ENCODE data around the gene RAC2. TPM values are rescaled to one million over a fixed set of nuclear protein-coding genes. Genes with fewer than 3 reads are reported as not detected.

The RAC2 gene
- total RNA-seq, 1 experiment from 2014 or later = 90.5 TPM

DNA sequence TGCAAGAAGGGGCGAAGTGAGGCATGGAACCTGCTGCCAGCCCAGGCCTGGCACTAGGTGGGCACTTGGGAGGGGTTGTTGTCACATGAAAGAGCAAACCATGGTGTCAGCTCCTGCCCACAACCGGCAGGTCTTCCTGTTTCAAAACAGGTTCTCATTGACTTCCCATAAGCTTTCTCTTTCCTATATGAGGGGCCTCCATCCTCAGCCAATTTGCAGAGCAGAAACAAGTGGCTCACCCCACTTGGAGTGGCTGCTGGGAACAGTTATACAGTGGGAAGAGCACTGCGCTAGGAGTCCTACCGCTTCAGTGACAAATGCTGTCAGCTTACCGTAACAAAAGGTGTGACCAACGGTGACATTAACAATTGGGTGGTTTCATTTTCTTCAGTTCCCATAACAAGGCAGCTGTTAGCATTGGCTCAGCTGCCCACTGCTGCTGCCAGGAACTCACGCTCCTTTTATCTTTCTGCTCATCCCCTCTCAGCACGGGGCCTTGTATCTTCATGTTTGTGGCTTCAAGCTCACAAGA, 21.6 kb downstream of the RAC2 start:
- no peak overlapping the region for H2AFZ ChIP-seq
- no TSS peak for BruUV-seq (replicated peaks)
- ChIA-PET CTCF (interaction anchor here (0.6 kb wide), 1 partner anchor 95 kb away, joined by 6 read pairs; no protein-coding TSS in a partner anchor), POLR2A (ENCODE audit: unreplicated experiment) (no interaction called here)
- TF ChIP-seq, protein P1, sequence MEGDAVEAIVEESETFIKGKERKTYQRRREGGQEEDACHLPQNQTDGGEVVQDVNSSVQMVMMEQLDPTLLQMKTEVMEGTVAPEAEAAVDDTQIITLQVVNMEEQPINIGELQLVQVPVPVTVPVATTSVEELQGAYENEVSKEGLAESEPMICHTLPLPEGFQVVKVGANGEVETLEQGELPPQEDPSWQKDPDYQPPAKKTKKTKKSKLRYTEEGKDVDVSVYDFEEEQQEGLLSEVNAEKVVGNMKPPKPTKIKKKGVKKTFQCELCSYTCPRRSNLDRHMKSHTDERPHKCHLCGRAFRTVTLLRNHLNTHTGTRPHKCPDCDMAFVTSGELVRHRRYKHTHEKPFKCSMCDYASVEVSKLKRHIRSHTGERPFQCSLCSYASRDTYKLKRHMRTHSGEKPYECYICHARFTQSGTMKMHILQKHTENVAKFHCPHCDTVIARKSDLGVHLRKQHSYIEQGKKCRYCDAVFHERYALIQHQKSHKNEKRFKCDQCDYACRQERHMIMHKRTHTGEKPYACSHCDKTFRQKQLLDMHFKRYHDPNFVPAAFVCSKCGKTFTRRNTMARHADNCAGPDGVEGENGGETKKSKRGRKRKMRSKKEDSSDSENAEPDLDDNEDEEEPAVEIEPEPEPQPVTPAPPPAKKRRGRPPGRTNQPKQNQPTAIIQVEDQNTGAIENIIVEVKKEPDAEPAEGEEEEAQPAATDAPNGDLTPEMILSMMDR (conservative IDR thresholded peaks at IDR 0.05) = no peak
- TF ChIP-seq EZH2 (IDR thresholded peaks at IDR 0.05; ENCODE audit: low read depth) = no peak
- H4K20me1 ChIP-seq (ENCODE audit: insufficient read depth) = no peaks in the 10 kb centered on the region
- H3K27ac ChIP-seq = no peak overlapping the region
- H3F3A ChIP-seq (ENCODE audit: insufficient read depth, low read depth) = peaks cover 11% of the 10 kb centered on the region; the same call in 1 of the 2 replicates
- H3K36me3 ChIP-seq (ENCODE audit: low read depth) = no peaks in the 10 kb centered on the region
- intact Hi-C loops (cut with micrococcal nuclease; ENCODE audit: unreplicated experiment) = no loop called here
- no peaks in the 10 kb centered on the region for H3K9me2 ChIP-seq (ENCODE audit: insufficient read depth)
- H3K79me2 ChIP-seq (ENCODE audit: low read depth) = no peaks in the 10 kb centered on the region
- no peak overlapping the region for H3K4me2 ChIP-seq
- no peak overlapping the region for H3K4me3 ChIP-seq
- no peak for DNase-seq
- H3K9me3 ChIP-seq (ENCODE audit: insufficient read depth, low read depth) = no peaks in the 10 kb centered on the region; the same call in 1 of the 2 replicates
- no peaks in the 10 kb centered on the region for H3K27me3 ChIP-seq (ENCODE audit: insufficient read depth, low read depth)
- no peaks in the 10 kb centered on the region for H3K4me1 ChIP-seq (replicated peaks; ENCODE audit: insufficient read depth)

DNA sequence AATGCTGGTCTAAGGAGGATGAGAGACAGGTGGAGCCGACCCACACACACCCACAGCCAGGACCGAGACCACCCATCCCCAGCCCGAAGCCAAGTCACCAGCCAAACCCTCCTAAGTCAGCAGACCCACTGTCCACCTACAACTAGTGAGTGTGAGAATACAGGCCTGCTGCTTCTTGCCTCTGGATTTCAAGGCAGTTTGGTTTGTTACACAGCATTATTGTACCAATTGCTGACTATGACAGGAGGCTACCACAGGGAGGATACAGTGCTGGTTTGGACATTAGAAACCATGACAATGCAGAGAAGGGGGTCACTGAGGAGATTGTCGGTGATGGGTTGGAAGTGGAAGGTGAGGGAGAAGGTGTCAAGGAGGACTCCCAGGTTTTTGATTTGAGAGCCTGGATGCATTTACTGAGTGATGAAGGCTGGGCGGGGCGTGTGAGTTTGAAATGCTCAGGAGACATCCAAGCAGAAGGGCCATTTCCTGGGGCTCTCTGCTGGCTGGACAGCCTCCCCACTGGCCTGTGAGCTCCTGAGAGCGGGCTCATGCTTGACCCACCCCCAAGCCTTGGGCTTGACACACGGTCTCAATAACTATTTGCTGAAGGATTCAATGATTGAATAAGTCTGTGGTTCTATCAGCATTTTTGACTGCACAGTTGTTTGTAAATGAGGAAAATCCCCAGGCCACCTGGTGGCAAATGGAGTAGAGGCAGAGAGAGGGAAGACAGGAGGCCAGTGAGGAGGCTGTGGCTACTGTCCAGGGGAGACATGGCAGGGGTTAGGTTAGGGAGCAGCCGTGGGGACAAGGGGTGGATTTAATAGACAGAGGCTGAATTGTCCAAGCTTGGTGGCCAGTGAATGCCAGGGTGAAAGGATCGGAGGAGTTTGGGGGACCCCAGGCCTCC, 22.4 kb downstream of the RAC2 start:
- CTCF ChIA-PET = no interaction called here
- Histone ChIP-seq H4K20me1 (ENCODE audit: insufficient read depth) (no peaks in the 10 kb centered on the region), H3K27me3 (ENCODE audit: insufficient read depth, low read depth) (no peaks in the 10 kb centered on the region), H3K4me3 (no peak overlapping the region), H3K4me1 (replicated peaks; ENCODE audit: insufficient read depth) (no peaks in the 10 kb centered on the region), H3K27ac (no peak overlapping the region), H3F3A (ENCODE audit: insufficient read depth, low read depth) (peaks cover 11% of the 10 kb centered on the region; the same call in 1 of the 2 replicates), H3K36me3 (ENCODE audit: low read depth) (no peaks in the 10 kb centered on the region), H3K9me3 (ENCODE audit: insufficient read depth, low read depth) (no peaks in the 10 kb centered on the region; the same call in 1 of the 2 replicates), H3K4me2 (no peak overlapping the region), H3K9me2 (ENCODE audit: insufficient read depth) (no peaks in the 10 kb centered on the region), H3K79me2 (ENCODE audit: low read depth) (no peaks in the 10 kb centered on the region), H2AFZ (no peak overlapping the region)
- TF ChIP-seq, protein P1 (conservative IDR thresholded peaks at IDR 0.05) = no peak; the same call in 1 of the 2 replicates
- TF ChIP-seq EZH2 (IDR thresholded peaks at IDR 0.05; ENCODE audit: low read depth) = no peak
- BruUV-seq (replicated peaks) = no TSS peak
- POLR2A ChIA-PET (ENCODE audit: unreplicated experiment) = no interaction called here
- intact Hi-C loops (cut with micrococcal nuclease; ENCODE audit: unreplicated experiment) = no loop called here
- DNase-seq = no peak

DNA sequence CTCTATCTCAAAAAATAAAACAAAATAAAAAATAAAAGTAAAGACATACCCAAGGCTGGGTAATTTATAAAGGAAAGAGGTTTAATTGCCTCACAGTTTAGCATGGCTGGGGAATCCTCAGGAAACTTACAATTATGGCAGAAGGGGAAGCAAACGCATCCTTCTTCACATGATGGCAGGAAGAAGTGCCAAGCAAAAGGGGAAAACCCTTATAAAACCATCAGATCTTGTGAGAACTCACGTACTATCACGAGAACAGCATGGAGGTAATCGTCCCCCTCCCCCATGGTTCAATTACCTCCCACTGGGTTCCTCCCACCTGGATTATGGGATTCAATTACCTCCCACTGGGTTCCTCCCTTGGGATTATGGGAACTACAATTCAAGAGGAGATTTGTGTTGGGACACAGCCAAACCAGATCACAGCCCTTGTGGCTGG, 23.5 kb downstream of the RAC2 start:
- intact Hi-C loops (cut with micrococcal nuclease; ENCODE audit: unreplicated experiment) = no loop called here
- Histone ChIP-seq H3K4me3 (no peak overlapping the region), H3K36me3 (ENCODE audit: low read depth) (no peaks in the 10 kb centered on the region), H4K20me1 (ENCODE audit: insufficient read depth) (no peaks in the 10 kb centered on the region), H3K27me3 (ENCODE audit: insufficient read depth, low read depth) (no peaks in the 10 kb centered on the region), H3K4me1 (replicated peaks; ENCODE audit: insufficient read depth) (no peaks in the 10 kb centered on the region), H3K79me2 (ENCODE audit: low read depth) (no peaks in the 10 kb centered on the region), H3K9me2 (ENCODE audit: insufficient read depth) (no peaks in the 10 kb centered on the region), H2AFZ (no peak overlapping the region), H3K4me2 (no peak overlapping the region), H3K27ac (no peak overlapping the region), H3F3A (ENCODE audit: insufficient read depth, low read depth) (peaks cover 1% of the 10 kb centered on the region; the same call in 1 of the 2 replicates), H3K9me3 (ENCODE audit: insufficient read depth, low read depth) (no peaks in the 10 kb centered on the region; the same call in 1 of the 2 replicates)
- no TSS peak for BruUV-seq (replicated peaks)
- no peak for TF ChIP-seq EZH2 (IDR thresholded peaks at IDR 0.05; ENCODE audit: low read depth)
- TF ChIP-seq, protein P1 (conservative IDR thresholded peaks at IDR 0.05) = no peak
- ChIA-PET CTCF (no interaction called here), POLR2A (ENCODE audit: unreplicated experiment) (no interaction called here)
- DNase-seq = no peak
